ENCODE results near the gene SPATA18. TPM values are rescaled to one million over a fixed set of nuclear protein-coding genes. Genes with fewer than 3 reads are reported as not detected.

SPATA18 gene
- polyA plus RNA-seq, 1 donor (not counting 4 experiments of a cell fraction or from before 2014, with no cell fraction given), result 5.6 TPM

- no peak for DNase-seq (ENCODE audit: low read depth, low spot score)
- H2AFZ ChIP-seq (ENCODE audit: control insufficient read depth, low read length), result no peak overlapping the region
- no peak for FAIRE-seq
These were observed 48.9 kb downstream of the SPATA18 start for GRCh38 chr4:52099860-52100461.

GRCh38 chr4:52102587-52102986 lies 51.5 kb downstream of the SPATA18 start:
- Histone ChIP-seq H3K27me3 (ENCODE audit: control insufficient read depth, extremely low read depth, insufficient read depth, low read length) (no peaks in the 10 kb centered on the region), H3K4me1 (ENCODE audit: control insufficient read depth, extremely low read depth, insufficient read depth, low read length) (peaks cover 3% of the 10 kb centered on the region), H3K9me1 (ENCODE audit: control insufficient read depth, extremely low read depth, insufficient read depth, low read length) (no peaks in the 10 kb centered on the region), H3K79me2 (ENCODE audit: control insufficient read depth, insufficient read depth, low read length) (no peaks in the 10 kb centered on the region), H3K27ac (ENCODE audit: control insufficient read depth, insufficient read depth, low read length) (no peak overlapping the region), H3K9me3 (ENCODE audit: control insufficient read depth, low read depth, low read length) (no peaks in the 10 kb centered on the region), H3K9ac (ENCODE audit: control insufficient read depth, extremely low read depth, insufficient read depth, low read length) (no peak overlapping the region), H3K4me2 (ENCODE audit: control insufficient read depth, extremely low read depth, insufficient read depth, low read depth, low read length) (no peak overlapping the region), H3K4me3 (ENCODE audit: control insufficient read depth in 2 of 3, extremely low read depth in 1 of 3, insufficient read depth in 2 of 3, low read depth in 1 of 3, low read length in 3 of 3) (no peak overlapping the region), H3K36me3 (ENCODE audit: control insufficient read depth in 2 of 2, extremely low read depth in 1 of 2, insufficient read depth in 2 of 2, low read length in 2 of 2) (no peaks in the 10 kb centered on the region), H2AFZ (ENCODE audit: control insufficient read depth, low read length) (no peak overlapping the region), H4K20me1 (ENCODE audit: control insufficient read depth, extremely low read depth, insufficient read depth, low read length) (no peaks in the 10 kb centered on the region)
- peak; percentile 30 for DNase-seq (ENCODE audit: low read depth, low spot score)
- FAIRE-seq, result no peak
- dilution Hi-C loops (cut with MboI; ENCODE audit: extremely low pct_ligation_motif_present, low sequenced_read_pairs), result no loop called here
- TF ChIP-seq CTCF (optimal IDR thresholded peaks at IDR 0.05 in 1 of 3, IDR thresholded peaks at IDR 0.05 in 1 of 3, conservative IDR thresholded peaks at IDR 0.05 in 1 of 3; ENCODE audit: extremely low read depth in 1 of 3, insufficient read depth in 2 of 3, low read length in 3 of 3) (no peak), EZH2 (IDR thresholded peaks at IDR 0.05; ENCODE audit: low read length) (no peak)

More at GRCh38 chr4:52099860-52100461, 48.9 kb downstream of the SPATA18 start:
- H4K20me1 ChIP-seq (ENCODE audit: control insufficient read depth, extremely low read depth, insufficient read depth, low read length), result no peaks in the 10 kb centered on the region
- dilution Hi-C loops (cut with MboI; ENCODE audit: extremely low pct_ligation_motif_present, low sequenced_read_pairs), result no loop called here
- H3K4me1 ChIP-seq (ENCODE audit: control insufficient read depth, extremely low read depth, insufficient read depth, low read length), result peaks cover 3% of the 10 kb centered on the region
- no peak overlapping the region for H3K27ac ChIP-seq (ENCODE audit: control insufficient read depth, insufficient read depth, low read length)
- no peaks in the 10 kb centered on the region for H3K27me3 ChIP-seq (ENCODE audit: control insufficient read depth, extremely low read depth, insufficient read depth, low read length)
- TF ChIP-seq CTCF (optimal IDR thresholded peaks at IDR 0.05 in 1 of 3, IDR thresholded peaks at IDR 0.05 in 1 of 3, conservative IDR thresholded peaks at IDR 0.05 in 1 of 3; ENCODE audit: extremely low read depth in 1 of 3, insufficient read depth in 2 of 3, low read length in 3 of 3) (no peak), EZH2 (IDR thresholded peaks at IDR 0.05; ENCODE audit: low read length) (no peak)
- no peak overlapping the region for H3K4me3 ChIP-seq (ENCODE audit: control insufficient read depth in 2 of 3, extremely low read depth in 1 of 3, insufficient read depth in 2 of 3, low read depth in 1 of 3, low read length in 3 of 3)
- no peak overlapping the region for H3K4me2 ChIP-seq (ENCODE audit: control insufficient read depth, extremely low read depth, insufficient read depth, low read depth, low read length)
- no peak overlapping the region for H3K9ac ChIP-seq (ENCODE audit: control insufficient read depth, extremely low read depth, insufficient read depth, low read length)
- H3K36me3 ChIP-seq (ENCODE audit: control insufficient read depth in 2 of 2, extremely low read depth in 1 of 2, insufficient read depth in 2 of 2, low read length in 2 of 2), result no peaks in the 10 kb centered on the region
- H3K9me3 ChIP-seq (ENCODE audit: control insufficient read depth, low read depth, low read length), result no peaks in the 10 kb centered on the region
- H3K79me2 ChIP-seq (ENCODE audit: control insufficient read depth, insufficient read depth, low read length), result no peaks in the 10 kb centered on the region
- H3K9me1 ChIP-seq (ENCODE audit: control insufficient read depth, extremely low read depth, insufficient read depth, low read length), result no peaks in the 10 kb centered on the region

Measured in keratinocyte (primary cell).